HG02885 (cell line): ENCODE results near the gene ABI3.
"Not testable (repeated sequence)": the region's sequence is repeated elsewhere in the genome, so short reads cannot be mapped to it uniquely, and the experiment has no call there.

Source experiments
- ATAC-seq: cut with Tn5 transposase; IDR thresholded peaks from one replicate; pipeline ENCODE4 v1.9.1; 2021; ENCODE audit warnings: mild to moderate bottlenecking; ENCODE audit not compliant: unreplicated experiment, poor library complexity

Gene ABI3

GRCh38 chr17:49210158-49211029, at the start of gene ABI3, which contains the start of gene GNGT2:
Gene ABI3 (plus strand): TSS chr17:49210707. CDS start chr17:49210725, 18 bp downstream.
Gene GNGT2 (minus strand): TSS chr17:49210574. CDS start chr17:49207422, 3,152 bp downstream.
- ATAC-seq: peak; percentile 79

DNA sequence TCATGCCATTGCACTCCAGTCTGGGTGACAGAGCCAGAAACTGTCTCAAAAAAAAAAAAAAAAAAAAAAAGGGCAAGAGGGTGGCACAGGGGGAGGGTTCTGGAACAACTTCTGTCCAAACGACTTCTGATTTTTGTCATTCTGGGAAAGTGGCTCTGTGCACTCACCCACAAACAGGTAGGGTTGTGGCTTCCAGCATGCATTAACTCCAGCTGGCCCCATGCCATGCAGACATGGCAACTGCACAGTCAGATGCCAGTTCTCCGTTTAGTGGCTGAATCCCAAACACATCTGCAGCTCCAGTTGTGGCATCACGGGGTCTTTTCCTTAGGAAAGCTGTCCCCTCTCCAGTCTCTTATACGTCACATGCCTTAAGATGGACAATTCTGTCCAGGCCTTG, 47.6 kb upstream of the ABI3 start:
- no peak for ATAC-seq

DNA sequence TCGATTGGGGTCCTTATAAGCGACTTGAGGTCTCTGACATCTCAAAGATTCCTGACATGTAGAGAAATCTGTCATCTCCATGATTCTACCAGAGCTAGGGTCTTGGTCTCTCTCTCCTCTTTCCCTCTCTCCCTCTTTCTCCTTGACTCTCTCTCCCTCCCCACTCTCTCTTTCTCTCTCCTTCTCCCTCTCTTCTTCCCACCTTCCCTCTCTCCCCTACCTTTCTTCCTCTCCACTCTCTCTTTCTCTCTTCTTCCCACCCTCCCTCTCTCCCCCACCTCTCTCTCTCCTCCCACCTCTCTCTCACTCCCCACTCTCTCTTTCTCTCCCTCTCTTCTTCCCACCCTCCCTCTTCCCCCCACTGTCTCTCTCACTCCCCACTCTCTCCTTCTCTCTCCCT, 45.4 kb upstream of the ABI3 start:
- no peak for ATAC-seq

DNA sequence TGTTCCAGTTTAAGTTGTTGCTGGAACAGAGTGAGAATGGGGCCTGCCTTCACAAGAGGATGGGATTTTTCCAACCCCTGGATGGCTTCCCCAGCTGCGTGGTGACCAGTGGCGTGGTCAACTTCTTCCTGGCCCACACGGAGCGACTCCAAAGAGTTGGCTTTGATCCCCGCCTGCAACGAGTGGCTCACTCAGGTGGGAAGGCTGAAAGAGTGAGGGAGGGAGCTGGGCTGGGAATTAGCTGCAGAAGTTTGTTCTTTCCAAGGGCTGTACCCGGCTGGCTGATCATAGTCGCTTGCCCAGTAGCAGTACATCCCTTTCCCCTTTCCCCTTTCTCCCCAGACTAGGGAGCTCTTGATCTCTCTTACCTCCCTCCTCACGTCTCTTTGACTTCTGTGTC, 41.8 kb upstream of the ABI3 start:
- no peak for ATAC-seq

DNA sequence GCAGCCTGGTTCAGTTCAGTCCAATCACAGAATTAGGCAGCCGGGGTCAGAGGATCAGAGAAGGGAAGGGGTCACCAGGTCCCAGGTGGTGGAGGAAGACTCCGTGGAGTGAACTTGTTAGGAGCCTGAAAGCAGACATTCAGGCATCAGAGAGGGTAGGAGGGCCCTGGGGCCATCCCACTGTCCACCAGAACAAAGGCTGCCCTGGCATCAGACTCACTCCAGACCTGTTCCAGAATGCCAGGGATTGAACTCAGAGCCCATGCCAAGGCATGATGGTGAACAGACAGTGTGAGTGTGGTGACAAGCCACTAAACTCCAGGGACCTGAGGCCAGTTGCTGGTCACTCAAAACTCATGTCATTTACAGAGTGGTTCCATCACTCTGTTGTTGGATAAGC, 40.3 kb upstream of the ABI3 start:
- no peak for ATAC-seq

DNA sequence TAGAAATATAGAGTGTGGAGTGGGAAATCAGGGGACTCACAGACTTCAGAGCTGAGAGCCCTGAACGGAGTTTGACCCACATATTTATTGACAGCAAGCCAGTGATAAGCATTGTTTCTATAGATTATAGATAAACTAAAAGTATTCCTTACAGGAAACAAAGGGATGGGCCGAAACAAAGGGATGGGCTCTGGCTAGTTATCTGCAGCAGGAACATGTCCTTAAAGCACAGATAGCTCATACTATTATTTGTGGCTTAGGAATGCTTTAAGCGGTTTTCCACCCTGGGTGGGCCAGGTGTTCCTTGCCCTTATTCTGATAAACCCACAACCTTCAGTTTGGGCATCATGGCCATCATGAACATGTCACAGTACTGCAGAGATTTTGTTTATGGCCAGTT, 39.8 kb upstream of the ABI3 start:
- not testable (repeated sequence) for ATAC-seq

DNA sequence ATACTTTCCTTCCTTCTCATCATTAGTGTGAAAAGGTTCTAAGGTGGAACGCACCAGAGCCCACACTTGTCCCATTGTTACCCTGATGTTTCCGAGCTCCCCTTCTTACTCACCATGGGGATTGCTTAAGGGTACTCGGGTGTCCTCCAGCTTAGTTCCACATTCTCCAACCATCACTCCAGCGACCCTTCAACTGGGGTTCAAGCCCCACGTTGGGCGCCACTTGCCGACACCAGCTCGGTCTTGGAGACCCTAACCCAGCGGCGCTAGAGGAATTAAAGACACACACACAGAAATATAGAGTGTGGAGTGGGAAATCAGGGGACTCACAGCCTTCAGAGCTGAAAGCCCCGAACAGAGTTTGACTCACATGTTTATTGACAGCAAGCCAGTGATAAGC, 34.5 kb upstream of the ABI3 start:
- ATAC-seq: not testable (repeated sequence)

- ATAC-seq: no peak
Measured at GRCh38 chr17:49180303-49180702, 30.2 kb upstream of the ABI3 start.

GRCh38 chr17:49180998-49181635, 29.4 kb upstream of the ABI3 start:
- no peak for ATAC-seq

DNA sequence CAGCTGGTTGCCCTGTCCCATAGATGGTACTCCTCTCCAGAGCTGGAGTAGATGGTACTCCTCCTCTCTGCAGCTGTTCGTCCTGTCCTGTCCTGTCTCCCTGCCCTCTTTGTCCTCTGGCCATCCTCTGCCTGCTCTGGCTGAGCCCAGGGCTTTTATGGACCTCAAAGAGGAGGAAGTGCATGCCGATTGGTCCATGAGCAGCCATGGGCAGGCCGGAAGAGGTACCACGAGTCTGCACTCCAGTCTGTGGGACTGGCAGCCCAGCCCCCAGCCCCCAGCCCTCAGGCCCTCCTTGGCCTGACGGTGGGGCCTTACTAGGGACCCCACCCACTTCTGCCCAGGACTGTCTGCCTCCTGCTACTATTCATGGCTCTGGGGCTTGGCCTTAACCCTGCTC, 27.2 kb upstream of the ABI3 start:
- ATAC-seq: no peak

GRCh38 chr17:49183801-49184200, 26.7 kb upstream of the ABI3 start:
- no peak for ATAC-seq

- ATAC-seq: not testable (repeated sequence)
Measured at GRCh38 chr17:49184522-49184921, 26.0 kb upstream of the ABI3 start.

DNA sequence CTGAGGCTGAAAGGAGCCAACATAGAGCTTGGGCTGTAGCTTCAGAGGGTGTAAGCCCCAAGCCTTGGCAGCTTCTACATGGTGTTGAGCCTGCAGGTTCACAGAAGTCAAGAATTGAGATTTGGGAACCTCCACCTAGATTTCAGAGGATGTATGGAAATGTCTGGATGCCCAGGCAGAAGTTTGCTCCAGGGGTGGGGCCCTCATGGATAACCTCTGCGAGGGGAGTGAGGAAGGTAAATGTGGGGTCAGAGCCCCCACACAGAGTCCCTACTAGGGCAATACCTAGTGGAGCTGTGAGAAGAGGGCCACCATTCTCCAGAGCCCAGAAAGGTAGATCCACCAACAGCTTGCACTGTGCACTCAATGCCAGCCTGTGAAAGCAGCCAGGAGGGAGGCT, 25.1 kb upstream of the ABI3 start:
- ATAC-seq: not testable (repeated sequence)

DNA sequence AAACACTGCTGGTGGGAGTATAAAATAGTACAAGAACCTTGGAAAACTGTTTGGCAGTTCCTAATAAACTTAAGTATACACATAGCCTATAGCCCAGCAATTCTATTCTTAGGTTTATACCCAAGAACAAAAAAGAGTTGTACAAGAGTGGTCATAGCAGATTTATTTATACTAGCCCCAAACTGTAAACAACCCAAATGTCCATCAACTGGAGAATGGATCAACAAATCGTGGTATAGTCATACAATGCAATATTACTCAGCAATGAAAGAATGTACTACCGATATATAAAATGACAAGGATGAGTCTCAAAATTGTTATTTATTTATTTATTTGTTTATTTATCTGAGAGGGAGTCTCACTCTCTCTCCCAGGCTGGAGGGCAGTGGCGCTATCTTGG, 23.2 kb upstream of the ABI3 start:
- ATAC-seq: no peak

GRCh38 chr17:49190932-49191331, 19.6 kb upstream of the ABI3 start:
- no peak for ATAC-seq

- ATAC-seq: peak; percentile 1
Measured at GRCh38 chr17:49191409-49191916, 19.0 kb upstream of the ABI3 start.

GRCh38 chr17:49191917-49192741, 18.4 kb upstream of the ABI3 start:
- ATAC-seq: peak; percentile 51

DNA sequence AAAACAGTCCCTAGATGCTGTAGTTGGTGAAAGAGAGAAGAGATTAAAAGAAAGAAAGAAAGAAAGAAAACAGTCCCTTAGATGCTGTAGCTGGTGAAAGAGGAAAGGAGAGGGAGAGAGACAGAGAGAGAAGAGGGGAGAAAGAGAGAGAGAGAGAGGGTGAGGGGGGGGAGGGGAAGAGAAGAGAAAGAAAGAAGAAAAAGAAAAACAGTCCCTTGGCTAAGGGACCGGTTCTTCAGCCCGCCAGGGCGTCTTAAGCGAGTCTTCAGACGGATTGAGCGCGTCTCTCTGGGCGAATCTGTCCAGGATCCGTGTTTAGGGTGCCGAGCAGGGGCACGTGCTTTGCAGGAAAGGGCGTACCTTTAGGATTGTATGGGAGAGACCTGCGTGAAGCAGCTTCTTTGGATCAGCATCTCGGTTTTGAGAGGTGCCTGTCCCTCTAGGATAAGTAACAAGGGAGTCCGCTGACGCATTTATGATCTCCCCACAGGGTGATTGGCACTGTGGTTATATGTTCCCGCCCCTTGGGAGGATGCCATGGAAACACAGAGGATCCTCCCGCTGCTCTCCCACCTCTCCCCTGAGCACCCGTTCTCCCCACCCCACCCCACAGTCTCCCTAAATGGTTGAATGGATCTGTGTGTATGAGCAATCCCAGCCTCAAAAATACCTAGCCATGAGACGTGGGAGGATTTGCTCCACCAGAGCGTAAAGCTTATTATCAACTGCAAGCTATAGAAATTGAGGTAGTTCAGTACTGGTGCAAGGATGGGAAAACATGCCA, 16.8 kb upstream of the ABI3 start:
- ATAC-seq: no peak

GRCh38 chr17:49194297-49194607, 16.3 kb upstream of the ABI3 start:
- no peak for ATAC-seq

DNA sequence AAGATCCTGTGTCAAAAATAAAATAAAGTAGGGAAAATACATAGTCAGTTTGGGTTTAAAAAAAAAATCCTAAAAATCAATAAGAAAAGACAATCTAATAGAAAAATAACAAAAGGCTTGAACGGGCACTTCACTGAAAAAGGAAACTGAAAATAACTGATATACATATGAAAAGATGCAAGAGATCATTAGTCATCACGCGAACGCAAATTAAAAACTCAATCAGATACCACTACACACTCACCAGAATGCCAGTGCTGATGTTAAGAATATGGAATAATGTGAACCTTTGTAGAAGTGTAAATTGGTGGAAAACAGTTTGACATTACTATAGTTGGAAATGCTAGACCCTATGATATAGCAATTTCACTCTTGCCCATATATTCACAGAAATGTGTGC, 14.8 kb upstream of the ABI3 start:
- ATAC-seq: no peak
